ENCODE results near the gene CPNE6.
"Not testable (repeated sequence)": the region's sequence is repeated elsewhere in the genome, so short reads cannot be mapped to it uniquely, and the experiment has no call there.

The CPNE6 gene

DNA sequence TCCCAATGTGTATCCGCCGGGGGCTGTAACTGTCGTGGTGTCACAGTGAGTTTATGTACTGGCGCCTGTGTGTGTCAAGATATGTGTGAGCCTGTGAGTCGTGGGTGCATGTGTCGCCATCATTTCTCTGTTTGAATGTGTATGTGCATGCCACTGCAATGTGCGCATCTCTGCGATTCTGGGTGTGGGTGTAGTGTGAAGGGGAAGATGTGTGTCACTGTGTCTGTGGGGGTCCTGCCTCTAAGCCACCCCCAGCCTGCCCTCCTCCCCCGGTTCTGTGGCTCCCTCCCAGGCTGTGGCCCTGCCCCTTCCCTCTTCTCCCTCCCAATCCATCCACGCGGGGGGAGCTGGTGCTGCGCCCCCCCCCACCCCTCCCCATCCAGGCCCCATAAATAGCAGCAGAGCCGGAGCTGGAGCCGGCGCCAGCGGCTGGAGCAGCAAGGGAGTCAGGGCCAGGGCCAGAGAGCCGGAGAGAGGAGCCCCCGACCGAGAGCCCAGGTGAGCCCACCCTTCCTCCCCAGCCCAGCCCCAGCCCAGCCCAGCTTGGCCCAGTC, at the start of gene CPNE6:
TSS of gene CPNE6 (plus strand) at position 419 of the 554 bp plus-strand sequence. CDS start 1,375 bp downstream, outside the sequence.
- DNase-seq (ENCODE audit: low read depth in 2 of 2) = no peak

GRCh38 chr14:24024939-24025418, 46.4 kb upstream of the CPNE6 start:
- not testable (repeated sequence) for DNase-seq (ENCODE audit: low read depth in 2 of 2)

DNA sequence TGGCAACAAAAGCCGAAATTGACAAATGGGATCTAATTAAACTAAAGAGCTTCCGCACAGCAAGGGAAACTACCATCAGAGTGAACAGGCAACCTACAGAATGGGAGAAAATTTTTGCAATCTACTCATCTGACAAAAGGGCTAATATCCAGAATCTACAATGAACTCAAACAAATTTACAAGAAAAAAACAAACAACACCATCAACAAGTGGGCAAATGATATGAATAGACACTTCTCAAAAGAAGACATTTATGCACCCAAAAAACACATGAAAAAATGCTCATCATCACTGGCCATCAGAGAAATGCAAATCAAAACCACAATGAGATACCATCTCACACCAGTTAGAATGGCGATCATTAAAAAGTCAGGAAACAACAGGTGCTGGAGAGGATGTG, 41.7 kb upstream of the CPNE6 start:
- not testable (repeated sequence) for DNase-seq (ENCODE audit: low read depth in 2 of 2)

- DNase-seq (ENCODE audit: low read depth in 2 of 2) = not testable (repeated sequence)
These were observed 40.0 kb upstream of the CPNE6 start for GRCh38 chr14:24031331-24031730.

- no peak for DNase-seq (ENCODE audit: low read depth in 2 of 2)
These were observed 38.5 kb upstream of the CPNE6 start for GRCh38 chr14:24032727-24033418.

DNA sequence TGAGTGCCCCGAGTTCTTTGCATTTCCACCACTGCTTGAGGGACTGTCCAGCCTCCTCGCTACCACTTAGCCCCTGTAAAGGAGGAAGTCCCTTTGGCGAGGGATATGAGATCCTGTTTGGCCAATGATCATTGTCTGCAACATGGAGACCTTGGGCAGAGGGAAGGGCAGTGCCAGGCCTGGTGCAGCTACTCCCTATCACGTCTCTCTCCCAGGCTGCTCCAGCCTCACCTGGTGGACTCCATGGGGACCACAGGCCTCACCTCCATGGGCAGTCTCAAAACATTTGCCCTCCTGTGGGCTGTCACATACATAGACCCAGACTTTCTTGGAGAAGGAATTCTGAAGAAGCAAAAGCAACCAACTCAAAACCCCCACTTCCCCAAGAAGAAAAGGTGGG, 35.6 kb upstream of the CPNE6 start:
- not testable (repeated sequence) for DNase-seq (ENCODE audit: low read depth in 2 of 2)

DNA sequence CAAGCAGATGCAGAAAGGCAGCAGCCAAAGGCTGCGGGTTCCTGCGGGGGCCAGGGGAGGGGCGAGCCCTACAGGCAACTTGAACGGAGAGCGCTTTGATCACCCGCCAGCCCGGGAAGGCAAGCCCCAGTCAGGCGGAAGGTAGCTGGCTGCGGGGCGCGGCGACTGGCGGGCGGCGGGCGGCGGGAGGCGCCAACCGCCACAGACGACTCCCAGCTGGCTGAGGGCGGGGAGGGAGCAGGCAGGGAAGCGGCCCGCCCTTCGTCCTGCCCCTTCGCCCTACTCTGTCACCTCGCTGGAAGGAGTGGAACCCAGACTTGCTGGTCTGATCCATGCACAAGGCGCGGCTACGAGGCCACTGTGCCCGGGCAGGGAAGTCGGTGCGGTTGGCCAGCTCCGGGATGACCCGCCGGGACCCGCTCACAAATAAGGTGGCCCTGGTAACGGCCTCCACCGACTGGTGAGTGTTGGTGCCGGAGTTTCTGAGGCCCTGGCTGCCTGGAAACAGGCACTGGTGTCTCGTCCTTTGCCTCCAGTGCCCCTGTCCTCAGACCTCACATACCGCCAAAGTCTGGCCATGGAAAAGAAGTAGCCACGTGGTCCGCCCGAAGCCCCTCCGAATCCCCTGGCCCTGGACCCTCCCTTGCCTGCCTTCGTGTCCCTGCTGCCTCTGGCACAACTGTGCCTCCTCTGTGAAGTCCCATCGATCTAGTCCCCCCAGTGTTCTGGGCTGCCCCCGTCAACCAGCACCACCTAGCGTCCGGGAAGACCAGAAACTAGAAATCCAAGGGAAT, 35.0 kb upstream of the CPNE6 start:
- DNase-seq (ENCODE audit: low read depth in 2 of 2) = peak; percentile 33 to 51

GRCh38 chr14:24036963-24037657, 34.3 kb upstream of the CPNE6 start:
- not testable (repeated sequence) for DNase-seq (ENCODE audit: low read depth in 2 of 2)

- DNase-seq (ENCODE audit: low read depth in 2 of 2) = no peak
These were observed 33.7 kb upstream of the CPNE6 start for GRCh38 chr14:24037658-24038037.

DNA sequence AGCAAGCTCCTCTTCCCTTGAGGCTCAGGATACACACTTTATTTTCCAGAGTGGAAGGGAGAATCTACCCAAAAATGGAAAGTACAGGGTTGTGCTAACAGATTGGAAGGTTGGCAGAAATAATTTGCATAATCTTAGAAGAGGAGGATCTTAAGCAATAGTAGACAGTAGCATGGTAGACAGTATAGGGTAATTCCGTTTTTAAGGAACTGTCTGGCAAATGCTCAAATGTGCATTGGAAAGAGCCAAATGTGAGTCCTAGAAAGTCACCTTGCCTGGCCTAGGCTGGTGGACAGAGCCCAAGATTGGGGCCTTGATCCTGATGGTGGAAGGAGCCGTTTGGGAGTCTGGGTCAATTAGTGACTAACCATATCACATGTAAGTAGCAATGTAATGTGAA, 32.7 kb upstream of the CPNE6 start:
- no peak for DNase-seq (ENCODE audit: low read depth in 2 of 2)

- no peak for DNase-seq (ENCODE audit: low read depth in 2 of 2)
These were observed 30.7 kb upstream of the CPNE6 start for GRCh38 chr14:24040692-24041091.

- no peak for DNase-seq (ENCODE audit: low read depth in 2 of 2)
These were observed 28.6 kb upstream of the CPNE6 start for GRCh38 chr14:24042746-24043145.

DNA sequence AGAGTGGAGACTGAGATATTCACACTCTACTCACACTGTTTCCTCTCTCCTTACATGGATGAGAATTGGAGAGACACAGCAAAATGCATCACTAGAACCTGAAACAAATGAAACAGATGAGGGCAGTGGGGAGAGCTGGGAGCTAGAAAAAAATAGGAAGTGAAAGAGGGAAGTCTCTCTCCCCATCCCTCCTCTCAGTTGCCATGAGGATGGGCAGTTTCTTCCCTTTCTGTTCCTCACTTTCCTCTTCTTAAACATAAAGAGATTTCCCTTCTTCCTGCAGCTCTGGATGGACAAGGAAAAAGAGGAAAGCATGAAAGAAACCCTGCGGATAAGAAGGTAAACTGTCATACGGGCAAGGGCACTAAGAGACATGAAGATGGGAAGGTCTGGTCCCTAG, 22.4 kb upstream of the CPNE6 start:
- not testable (repeated sequence) for DNase-seq (ENCODE audit: low read depth in 2 of 2)

- not testable (repeated sequence) for DNase-seq (ENCODE audit: low read depth in 2 of 2)
These were observed 20.6 kb upstream of the CPNE6 start for GRCh38 chr14:24050753-24051152.

DNA sequence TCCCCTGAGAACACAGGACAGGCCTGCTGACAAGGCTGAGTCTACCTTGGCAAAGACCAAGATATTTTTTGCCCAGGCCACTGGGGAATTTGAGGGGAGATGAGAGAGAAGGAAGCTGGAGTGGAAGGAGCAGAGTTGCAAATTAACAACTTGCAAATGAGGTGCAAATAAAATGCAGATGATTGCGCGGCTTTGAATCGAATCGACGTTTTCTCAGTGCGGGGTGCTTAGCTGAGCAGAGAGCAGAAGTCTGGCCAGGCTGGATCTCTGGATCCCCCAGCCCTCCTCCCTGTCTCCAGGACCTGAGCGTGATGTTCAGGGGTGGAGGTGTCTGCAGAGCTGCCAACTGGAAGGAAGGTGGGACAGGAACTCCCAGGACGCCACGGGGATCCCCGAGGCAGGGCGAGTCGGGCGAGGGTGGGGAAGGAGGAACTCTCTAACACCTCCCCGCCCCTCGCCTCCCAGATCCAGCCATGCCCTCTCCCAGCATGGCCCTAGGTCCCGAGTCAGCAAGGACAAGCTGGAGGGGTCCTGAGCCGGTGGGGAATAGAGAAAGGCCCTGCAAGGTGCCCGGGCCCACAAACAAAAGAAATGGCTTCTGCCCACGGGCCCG, 20.1 kb upstream of the CPNE6 start:
- no peak for DNase-seq (ENCODE audit: low read depth in 2 of 2)

DNA sequence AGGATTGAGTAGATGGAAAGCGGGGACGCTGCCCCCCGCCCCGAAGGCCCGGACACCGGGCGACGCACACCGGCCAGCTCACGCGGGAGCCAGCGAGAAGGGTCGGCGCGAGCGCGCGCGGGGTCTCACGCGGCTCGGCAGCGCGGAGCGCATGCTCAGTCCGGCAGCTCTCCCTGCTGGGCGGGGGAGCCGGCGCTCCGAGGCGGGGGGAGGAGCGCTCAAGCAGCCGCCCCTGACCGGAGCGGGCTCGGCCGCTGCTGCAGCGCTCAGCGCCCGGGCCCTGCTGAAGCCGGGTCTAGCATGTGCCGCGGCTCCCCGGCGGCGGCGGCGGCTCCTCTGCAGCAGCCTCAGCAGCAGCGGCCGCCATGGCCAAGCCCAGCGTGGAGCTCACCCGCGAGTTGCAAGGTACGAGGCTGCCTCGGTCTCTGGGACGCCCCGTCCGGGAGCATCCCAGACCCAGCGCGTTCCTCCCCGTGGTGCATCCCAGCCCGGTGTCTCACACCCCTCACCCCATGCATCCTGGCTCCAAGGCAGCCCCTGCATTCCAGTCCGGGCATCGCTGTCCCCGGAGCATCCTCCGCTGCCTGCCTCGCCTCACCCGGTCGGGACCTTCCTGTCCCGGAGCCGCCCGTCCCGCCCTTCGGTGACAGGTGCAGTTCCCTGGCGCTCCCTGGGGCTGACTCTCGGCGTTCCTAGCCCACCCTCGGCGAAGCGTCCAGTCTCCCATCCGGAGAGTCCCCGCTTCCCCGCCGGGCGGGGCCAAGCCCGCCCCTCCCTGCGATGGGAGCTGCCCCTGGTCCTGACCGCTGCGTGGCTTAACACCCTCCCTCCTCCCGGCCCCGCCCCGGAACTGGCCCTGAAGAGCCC, 19.3 kb upstream of the CPNE6 start, which contains the start of gene CARMIL3:
TSS of gene CARMIL3 (plus strand) at position 221 of the 867 bp plus-strand sequence. CDS start at position 366, 145 bp downstream.
- DNase-seq (ENCODE audit: low read depth in 2 of 2) = peak; percentile 37 to 41

DNA sequence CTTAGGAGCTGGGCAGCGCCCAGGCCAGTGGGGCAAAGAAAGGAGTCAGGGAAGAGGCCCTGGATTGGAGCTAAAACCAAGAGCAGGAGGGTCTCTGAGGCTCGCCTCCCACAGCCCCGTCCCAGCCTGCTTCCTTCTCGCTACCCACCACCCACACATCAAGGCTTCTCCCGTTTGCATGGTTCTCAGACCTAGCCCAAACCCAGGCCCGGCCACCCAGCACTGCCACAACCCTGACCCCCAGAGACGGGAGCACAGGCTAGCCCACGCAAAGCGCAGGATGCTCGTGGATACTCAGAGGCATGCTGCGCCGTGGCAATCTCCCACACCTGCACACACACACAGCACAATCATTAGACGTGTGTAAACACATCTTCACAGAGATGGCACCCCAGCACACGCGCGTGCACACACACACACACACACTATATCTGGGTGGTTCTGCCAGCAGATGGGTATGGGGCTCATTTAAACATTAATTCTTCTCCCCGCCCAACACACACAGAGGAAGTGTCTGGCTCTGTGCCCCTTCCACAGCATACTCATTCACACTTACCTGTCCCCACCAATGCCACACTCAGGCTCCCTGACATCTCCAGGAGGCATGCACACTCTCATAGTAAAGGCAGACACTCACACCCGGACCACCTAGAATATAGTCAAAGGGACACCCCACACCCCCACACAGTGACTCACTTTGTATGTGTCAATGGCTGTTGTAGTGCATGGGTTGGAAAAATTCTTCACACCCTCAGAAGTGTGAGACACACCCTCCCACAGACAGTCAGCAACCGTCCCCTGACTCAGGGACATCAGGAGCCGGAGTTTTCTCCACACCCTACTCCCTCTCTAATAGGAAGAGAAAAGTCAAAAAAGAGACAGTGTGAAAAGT, 18.5 kb upstream of the CPNE6 start:
- peak; percentile 33 to 53 for DNase-seq (ENCODE audit: low read depth in 2 of 2)

DNA sequence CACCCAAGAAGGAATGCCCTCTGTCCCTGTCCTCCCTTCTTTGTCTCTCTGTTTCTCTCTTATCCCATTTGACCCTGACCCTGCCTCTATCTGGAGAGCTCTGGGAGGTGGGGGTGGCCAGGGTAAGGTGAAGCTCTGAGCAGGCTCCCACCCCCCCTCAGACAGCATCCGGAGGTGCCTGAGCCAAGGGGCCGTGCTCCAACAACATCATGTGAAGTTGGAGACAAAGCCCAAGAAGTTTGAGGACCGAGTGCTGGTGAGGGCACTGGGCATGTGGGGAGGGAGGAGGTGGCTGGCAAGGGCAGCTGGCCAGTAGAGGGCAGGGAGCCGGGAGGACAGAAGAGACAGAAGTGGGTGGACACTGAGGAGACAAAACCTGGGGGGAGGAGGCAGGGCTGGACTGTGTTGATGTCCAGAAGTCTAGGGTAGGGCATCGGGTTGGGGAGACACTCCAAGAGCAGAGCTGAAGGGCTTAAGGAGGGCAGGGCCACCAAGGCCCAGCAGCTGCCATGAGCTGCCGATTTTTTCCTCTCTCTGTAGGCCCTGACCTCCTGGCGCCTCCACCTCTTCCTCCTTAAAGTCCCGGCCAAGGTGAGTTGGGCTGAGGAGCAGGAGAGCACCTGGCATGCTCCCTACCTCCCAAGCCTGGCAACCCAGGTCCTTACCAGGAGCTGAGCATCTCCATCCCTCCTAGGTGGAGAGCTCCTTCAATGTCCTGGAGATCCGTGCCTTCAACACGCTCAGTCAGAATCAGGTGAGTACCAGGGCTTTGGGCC, 17.6 kb upstream of the CPNE6 start:
- DNase-seq (ENCODE audit: low read depth in 2 of 2) = no peak

DNA sequence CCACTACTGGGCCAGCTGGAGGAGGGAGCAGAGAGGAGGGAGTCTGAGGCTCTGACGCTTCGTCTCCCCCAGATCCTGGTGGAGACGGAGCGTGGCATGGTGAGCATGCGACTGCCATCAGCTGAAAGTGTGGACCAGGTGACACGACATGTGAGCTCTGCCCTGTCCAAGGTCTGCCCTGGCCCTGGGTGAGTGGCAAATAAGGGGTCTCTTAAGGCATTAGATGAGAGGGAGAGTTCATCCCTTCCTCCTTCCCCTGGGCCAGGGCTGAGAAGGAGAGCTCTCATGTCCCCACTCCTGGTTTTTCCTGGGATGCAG, 17.1 kb upstream of the CPNE6 start:
- no peak for DNase-seq (ENCODE audit: low read depth in 2 of 2)

Data from activated CD4-positive, alpha-beta T cell treated with anti-CD3 and anti-CD28 coated beads for 24 hours (primary cell).